HepG2 (cell line): ENCODE measurements around the gene RAB40C. TPM values are rescaled to one million over a fixed set of nuclear protein-coding genes. Genes with fewer than 3 reads are reported as not detected.

ENCODE experiments used
- CAMTA2 ChIP-seq: sonication (generic); formaldehyde crosslinking; IDR thresholded peaks from 2 replicates; pipeline ENCODE4 v1.4.0; 2020; ENCODE audit warnings: mild to moderate bottlenecking, missing genetic modification reagents, borderline replicate concordance
- CTCF ChIP-seq: sonication (generic); formaldehyde crosslinking; IDR thresholded peaks from 2 replicates; pipeline ENCODE4 v1.5.0; 2020; ENCODE audit warnings: mild to moderate bottlenecking, missing genetic modification reagents, moderate library complexity
- DMAP1 ChIP-seq: IDR thresholded peaks from 2 replicates; pipeline ENCODE4 v1.6.1; 2016
- FOSL2 ChIP-seq: sonication (generic); formaldehyde crosslinking; IDR thresholded peaks from 2 replicates; pipeline ENCODE4 v1.4.0; 2020; ENCODE audit warnings: missing genetic modification reagents
- KAT2B ChIP-seq: fragments of 150-350 bp; IDR thresholded peaks from 2 replicates; pipeline ENCODE4 v1.6.1; 2014; ENCODE audit warnings: low read depth, low read length, borderline replicate concordance
- KDM5B ChIP-seq: sonication (generic); formaldehyde crosslinking; IDR thresholded peaks from 2 replicates; pipeline ENCODE4 v1.4.0; 2020; ENCODE audit warnings: missing genetic modification reagents, mild to moderate bottlenecking, borderline replicate concordance
- KMT2B ChIP-seq: IDR thresholded peaks from 2 replicates; pipeline ENCODE4 v1.6.1; 2016; ENCODE audit warnings: missing genetic modification reagents, missing compliant biosample characterization
- MAZ ChIP-seq, 2 experiments: sonication (generic) in 1 of 2; formaldehyde crosslinking in 1 of 2; IDR thresholded peaks; 2 replicates each; pipeline versions ENCODE4 v1.5.0 to v1.6.1; 2012 to 2020; ENCODE audit warnings: low read depth in 2 of 2, mild to moderate bottlenecking in 2 of 2, borderline replicate concordance in 1 of 2, improper control_type of control experiment in 1 of 2, low read length in 1 of 2, missing genetic modification reagents in 1 of 2, moderate library complexity in 1 of 2
- PITX1 ChIP-seq: sonication (generic); formaldehyde crosslinking; IDR thresholded peaks from 2 replicates; pipeline ENCODE4 v1.5.1; 2020; ENCODE audit warnings: mild to moderate bottlenecking, missing genetic modification reagents
- POLR2AphosphoS5 ChIP-seq: IDR thresholded peaks from 2 replicates; pipeline ENCODE4 v1.6.1; 2012; ENCODE audit warnings: low read depth, low read length
- RFX5 ChIP-seq: IDR thresholded peaks from 2 replicates; pipeline ENCODE4 v1.6.1; 2011; ENCODE audit warnings: low read depth, low read length, improper control_type of control experiment
- SP4 ChIP-seq: sonication (generic); formaldehyde crosslinking; IDR thresholded peaks from 2 replicates; pipeline ENCODE4 v1.8.1; 2023; ENCODE audit warnings: mild to moderate bottlenecking, missing genetic modification reagents
- ZNF136 ChIP-seq: sonication (generic); formaldehyde crosslinking; IDR thresholded peaks from 2 replicates; pipeline ENCODE4 v1.8.1; 2022; ENCODE audit warnings: low read depth, mild to moderate bottlenecking, moderate library complexity, missing genetic modification reagents
- ZNF205 ChIP-seq: IDR thresholded peaks from 2 replicates; pipeline ENCODE4 v1.6.1; 2018; ENCODE audit warnings: missing biosample characterization, missing genetic modification reagents
- ZNF274 ChIP-seq: sonication (generic); formaldehyde crosslinking; IDR thresholded peaks from 2 replicates; pipeline ENCODE4 v1.5.1; 2020; ENCODE audit warnings: mild to moderate bottlenecking, missing genetic modification reagents
- ZNF431 ChIP-seq: sonication (generic); formaldehyde crosslinking; IDR thresholded peaks from 2 replicates; pipeline ENCODE4 v1.9.0; 2022; ENCODE audit warnings: missing genetic modification reagents, low read depth, mild to moderate bottlenecking, borderline replicate concordance
- ZNF83 ChIP-seq: sonication (generic); formaldehyde crosslinking; IDR thresholded peaks from 2 replicates; pipeline ENCODE4 v1.4.0; 2020; ENCODE audit warnings: missing genetic modification reagents, mild to moderate bottlenecking, borderline replicate concordance
- polyA plus RNA-seq, 8 experiments: library from polyadenylated mRNA; depleted of rRNA in 3 of 8; stranded (reverse) in 7 of 8; unstranded in 1 of 8; fragments of >200 nt; fragmentation: Illumina TruSeq in 4 of 8; extraction: Trizol in 4 of 8; gene quantifications; 2 replicates each; pipeline versions ENCODE4 v1.2.1 to v1.2.3, GENCODE V29; 2011 to 2016; ENCODE audit warnings: low read depth in 4 of 8, missing spikeins in 1 of 8, mixed read lengths in 1 of 8; ENCODE audit not compliant: insufficient read depth in 1 of 8
- total RNA-seq, 5 experiments: library from RNA; depleted of rRNA; stranded (reverse); fragments of >200 nt; fragmentation: Illumina TruSeq; extraction: Trizol; gene quantifications; 2 replicates each; pipeline ENCODE4 v1.2.3, GENCODE V29; 2016; ENCODE audit warnings: low read depth in 1 of 5
- TF ChIP-seq, protein P1 (sequence below): IDR thresholded peaks from 2 replicates; pipeline ENCODE4 v1.6.1; 2016; ENCODE audit warnings: missing biosample characterization, missing genetic modification reagents, low read depth
- TF ChIP-seq, protein P2 (sequence below): sonication (generic); formaldehyde crosslinking; conservative IDR thresholded peaks from 2 replicates; pipeline ENCODE4 v1.4.0; 2020; ENCODE audit warnings: missing genetic modification reagents
- TF ChIP-seq, protein P3 (sequence below): sonication (generic); formaldehyde crosslinking; conservative IDR thresholded peaks from 2 replicates; pipeline ENCODE4 v1.4.0; 2020; ENCODE audit warnings: missing genetic modification reagents
- TF ChIP-seq, protein P4 (sequence below): sonication (generic); formaldehyde crosslinking; IDR thresholded peaks from 2 replicates; pipeline ENCODE4 v1.5.1; 2020; ENCODE audit warnings: missing genetic modification reagents, mild to moderate bottlenecking, borderline replicate concordance

The RAB40C gene
- total and polyA plus RNA-seq, 2 of the 13 experiments (the other 11 are each of a cell fraction or from before 2014, with no cell fraction given) = 7.7 to 11.5 TPM

GRCh38 chr16:589658-590187, at the start of gene RAB40C (continued):
- peak; percentile 17; the same call in 1 of the 2 replicates for TF ChIP-seq KMT2B (CRISPR knock-in tag)
- TF ChIP-seq MAZ (IDR thresholded peaks at IDR 0.05; ENCODE audit: borderline replicate concordance, low read depth, low read length) = peak; percentile 26; the same call in 1 of the 2 replicates
- no peak for TF ChIP-seq MAZ (CRISPR knock-in tag; IDR thresholded peaks at IDR 0.05; ENCODE audit: low read depth)
- peak; percentile 63 for TF ChIP-seq POLR2AphosphoS5
- peak; percentile 81; the same call in 1 of the 2 replicates for TF ChIP-seq ZNF83 (CRISPR knock-in tag)
- TF ChIP-seq, protein P1, sequence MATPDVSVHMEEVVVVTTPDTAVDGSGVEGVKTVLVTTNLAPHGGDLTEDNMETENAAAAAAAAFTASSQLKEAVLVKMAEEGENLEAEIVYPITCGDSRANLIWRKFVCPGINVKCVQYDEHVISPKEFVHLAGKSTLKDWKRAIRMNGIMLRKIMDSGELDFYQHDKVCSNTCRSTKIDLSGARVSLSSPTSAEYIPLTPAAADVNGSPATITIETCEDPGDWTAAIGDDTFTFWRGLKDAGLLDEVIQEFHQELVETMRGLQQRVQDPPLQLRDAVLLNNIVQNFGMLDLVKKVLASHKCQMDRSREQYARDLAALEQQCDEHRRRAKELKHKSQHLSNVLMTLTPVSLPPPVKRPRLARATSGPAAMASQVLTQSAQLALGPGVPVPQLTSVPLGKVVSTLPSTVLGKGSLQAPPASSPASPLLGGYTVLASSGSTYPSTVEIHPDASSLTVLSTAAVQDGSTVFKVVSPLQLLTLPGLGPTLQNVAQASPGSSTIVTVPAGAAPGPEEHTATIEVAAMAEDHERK (CRISPR knock-in tag) = peak; percentile 30
- TF ChIP-seq ZNF431 (CRISPR knock-in tag) = 0 out of 2 replicates have a peak, but pooled peaks have one; percentile 0
- TF ChIP-seq, protein P2, sequence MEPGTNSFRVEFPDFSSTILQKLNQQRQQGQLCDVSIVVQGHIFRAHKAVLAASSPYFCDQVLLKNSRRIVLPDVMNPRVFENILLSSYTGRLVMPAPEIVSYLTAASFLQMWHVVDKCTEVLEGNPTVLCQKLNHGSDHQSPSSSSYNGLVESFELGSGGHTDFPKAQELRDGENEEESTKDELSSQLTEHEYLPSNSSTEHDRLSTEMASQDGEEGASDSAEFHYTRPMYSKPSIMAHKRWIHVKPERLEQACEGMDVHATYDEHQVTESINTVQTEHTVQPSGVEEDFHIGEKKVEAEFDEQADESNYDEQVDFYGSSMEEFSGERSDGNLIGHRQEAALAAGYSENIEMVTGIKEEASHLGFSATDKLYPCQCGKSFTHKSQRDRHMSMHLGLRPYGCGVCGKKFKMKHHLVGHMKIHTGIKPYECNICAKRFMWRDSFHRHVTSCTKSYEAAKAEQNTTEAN (CRISPR knock-in tag) = no peak
- peak; percentile 61; the same call in 1 of the 2 replicates for TF ChIP-seq PITX1 (CRISPR knock-in tag)
- TF ChIP-seq, protein P3, sequence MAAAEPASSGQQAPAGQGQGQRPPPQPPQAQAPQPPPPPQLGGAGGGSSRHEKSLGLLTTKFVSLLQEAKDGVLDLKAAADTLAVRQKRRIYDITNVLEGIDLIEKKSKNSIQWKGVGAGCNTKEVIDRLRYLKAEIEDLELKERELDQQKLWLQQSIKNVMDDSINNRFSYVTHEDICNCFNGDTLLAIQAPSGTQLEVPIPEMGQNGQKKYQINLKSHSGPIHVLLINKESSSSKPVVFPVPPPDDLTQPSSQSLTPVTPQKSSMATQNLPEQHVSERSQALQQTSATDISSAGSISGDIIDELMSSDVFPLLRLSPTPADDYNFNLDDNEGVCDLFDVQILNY (CRISPR knock-in tag) = no peak
- TF ChIP-seq, protein P4, sequence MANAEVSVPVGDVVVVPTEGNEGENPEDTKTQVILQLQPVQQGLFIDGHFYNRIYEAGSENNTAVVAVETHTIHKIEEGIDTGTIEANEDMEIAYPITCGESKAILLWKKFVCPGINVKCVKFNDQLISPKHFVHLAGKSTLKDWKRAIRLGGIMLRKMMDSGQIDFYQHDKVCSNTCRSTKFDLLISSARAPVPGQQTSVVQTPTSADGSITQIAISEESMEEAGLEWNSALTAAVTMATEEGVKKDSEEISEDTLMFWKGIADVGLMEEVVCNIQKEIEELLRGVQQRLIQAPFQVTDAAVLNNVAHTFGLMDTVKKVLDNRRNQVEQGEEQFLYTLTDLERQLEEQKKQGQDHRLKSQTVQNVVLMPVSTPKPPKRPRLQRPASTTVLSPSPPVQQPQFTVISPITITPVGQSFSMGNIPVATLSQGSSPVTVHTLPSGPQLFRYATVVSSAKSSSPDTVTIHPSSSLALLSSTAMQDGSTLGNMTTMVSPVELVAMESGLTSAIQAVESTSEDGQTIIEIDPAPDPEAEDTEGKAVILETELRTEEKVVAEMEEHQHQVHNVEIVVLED (CRISPR knock-in tag) = peak; percentile 51; the same call in 1 of the 2 replicates
- peak; percentile 93 for TF ChIP-seq RFX5
- TF ChIP-seq ZNF274 (CRISPR knock-in tag) = peak; percentile 61; the same call in 1 of the 2 replicates
- TF ChIP-seq SP4 (CRISPR knock-in tag) = peak; percentile 78
- 0 out of 2 replicates have a peak, but pooled peaks have one; percentile 8 for TF ChIP-seq KDM5B (CRISPR knock-in tag)
- peak; percentile 84 for TF ChIP-seq DMAP1
- TF ChIP-seq ZNF205 (CRISPR knock-in tag) = 0 out of 2 replicates have a peak, but pooled peaks have one; percentile 3
- peak; percentile 18; the same call in 1 of the 2 replicates for TF ChIP-seq FOSL2
- 0 out of 2 replicates have a peak, but pooled peaks have one; percentile 33 for TF ChIP-seq ZNF136 (CRISPR knock-in tag)
- peak; percentile 50 for TF ChIP-seq CTCF
- TF ChIP-seq KAT2B = no peak
- no peak for TF ChIP-seq CAMTA2 (CRISPR knock-in tag)
